ENCODE measurements around the gene WFDC1. TPM values are rescaled to one million over a fixed set of nuclear protein-coding genes. Genes with fewer than 3 reads are reported as not detected.

WFDC1 gene
- total and polyA plus RNA-seq, 2 experiments from 2014 or later = 0.76 to 0.95 TPM

GRCh38 chr16:84259691-84260090, 35.0 kb upstream of the WFDC1 start (continued):
- TF ChIP-seq ZNF462 (CRISPR knock-in tag; IDR thresholded peaks at IDR 0.05) (no peak), ZNF114 (CRISPR knock-in tag; IDR thresholded peaks at IDR 0.05) (no peak), JUNB (IDR thresholded peaks at IDR 0.05; ENCODE audit: unreplicated experiment) (no peak)

DNA sequence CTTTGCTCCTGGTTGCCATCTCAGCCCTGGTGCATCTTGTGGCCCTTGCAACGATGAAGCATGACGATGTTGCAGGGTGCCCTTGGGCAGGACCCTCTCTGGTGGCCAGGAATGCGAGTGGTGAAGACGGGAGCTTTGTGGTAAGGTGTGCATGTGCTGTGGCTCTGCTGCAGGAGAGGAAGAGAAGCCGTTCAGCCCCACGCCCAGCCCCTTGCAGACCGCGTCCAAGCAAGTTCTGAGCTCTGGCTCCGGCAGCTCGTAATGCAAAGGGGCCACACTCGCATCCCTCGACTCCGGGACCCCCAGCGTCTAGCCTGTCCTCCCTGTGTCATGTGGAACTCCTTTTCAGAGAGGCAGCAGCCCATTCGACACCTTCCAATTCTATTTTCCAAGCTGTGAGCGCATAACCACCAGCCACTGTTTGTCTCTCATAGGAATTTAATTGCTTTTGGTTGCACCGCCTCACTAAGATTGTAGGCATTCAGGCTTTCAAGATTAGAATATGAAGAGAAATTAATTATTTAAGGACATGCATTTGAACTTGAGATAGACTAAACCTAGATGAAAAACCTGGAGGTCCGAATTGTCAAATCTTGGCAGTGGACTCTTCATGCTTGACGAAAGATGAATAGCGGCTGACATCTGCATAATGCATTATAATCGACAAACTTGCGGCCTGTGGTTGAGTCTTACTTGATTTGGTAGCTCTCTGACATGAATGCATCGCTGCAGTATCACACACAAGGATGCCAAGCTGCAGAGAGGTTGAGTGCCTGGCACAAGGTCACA, 33.7 kb upstream of the WFDC1 start:
- DNase-seq (ENCODE audit: low spot score) (no peak), ATAC-seq (no peak)
- Histone ChIP-seq H3K4me1 (ENCODE audit: insufficient read depth) (no peaks in the 10 kb centered on the region), H4K20me1 (replicated peaks; ENCODE audit: insufficient read depth) (no peaks in the 10 kb centered on the region), H3K36me3 (ENCODE audit: insufficient read depth) (no peaks in the 10 kb centered on the region), H3K27me3 (ENCODE audit: insufficient read depth) (no peaks in the 10 kb centered on the region), H2AFZ (no peak overlapping the region), H3K79me2 (replicated peaks; ENCODE audit: insufficient read depth) (no peaks in the 10 kb centered on the region), H3K4me2 (no peak overlapping the region), H3K9me2 (ENCODE audit: insufficient read depth) (no peaks in the 10 kb centered on the region), H3K4me3 (no peak overlapping the region), H3K27ac (ENCODE audit: low read depth) (no peak overlapping the region), H3F3A (replicated peaks; ENCODE audit: low read depth) (no peaks in the 10 kb centered on the region)
- H3K27me3 Mint-ChIP-seq (ENCODE audit: insufficient read depth, low read depth, poor library complexity) = peaks cover 6% of the 10 kb centered on the region
- no peak overlapping the region for H3K4me3 Mint-ChIP-seq
- H3K36me3 Mint-ChIP-seq (ENCODE audit: low read depth) = no peaks in the 10 kb centered on the region
- 0 out of 3 replicates have a peak, but pooled peaks cover 7% of the 10 kb centered on the region for H3K9me3 Mint-ChIP-seq
- H3K4me1 Mint-ChIP-seq = no peaks in the 10 kb centered on the region
- no peak overlapping the region for H3K27ac Mint-ChIP-seq
- TF ChIP-seq, protein P1, sequence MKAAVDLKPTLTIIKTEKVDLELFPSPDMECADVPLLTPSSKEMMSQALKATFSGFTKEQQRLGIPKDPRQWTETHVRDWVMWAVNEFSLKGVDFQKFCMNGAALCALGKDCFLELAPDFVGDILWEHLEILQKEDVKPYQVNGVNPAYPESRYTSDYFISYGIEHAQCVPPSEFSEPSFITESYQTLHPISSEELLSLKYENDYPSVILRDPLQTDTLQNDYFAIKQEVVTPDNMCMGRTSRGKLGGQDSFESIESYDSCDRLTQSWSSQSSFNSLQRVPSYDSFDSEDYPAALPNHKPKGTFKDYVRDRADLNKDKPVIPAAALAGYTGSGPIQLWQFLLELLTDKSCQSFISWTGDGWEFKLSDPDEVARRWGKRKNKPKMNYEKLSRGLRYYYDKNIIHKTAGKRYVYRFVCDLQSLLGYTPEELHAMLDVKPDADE (IDR thresholded peaks at IDR 0.05) = no peak
- TF ChIP-seq POLR2AphosphoS5 (IDR thresholded peaks at IDR 0.05; ENCODE audit: low read depth) (no peak), JUNB (IDR thresholded peaks at IDR 0.05; ENCODE audit: unreplicated experiment) (no peak), CTCF (conservative IDR thresholded peaks at IDR 0.05; ENCODE audit: low read depth in 2 of 2) (no peak), EZH2phosphoT487 (IDR thresholded peaks at IDR 0.05; ENCODE audit: unreplicated experiment) (no peak), STAT1 (IDR thresholded peaks at IDR 0.05; ENCODE audit: unreplicated experiment) (no peak), EZH2 (IDR thresholded peaks at IDR 0.05; ENCODE audit: low read depth, unreplicated experiment) (no peak), CREB1 (CRISPR knock-in tag; IDR thresholded peaks at IDR 0.05; ENCODE audit: low read depth) (no peak), ZNF331 (CRISPR knock-in tag; IDR thresholded peaks at IDR 0.05; ENCODE audit: low read depth) (no peak)
- TF ChIP-seq, protein P2, sequence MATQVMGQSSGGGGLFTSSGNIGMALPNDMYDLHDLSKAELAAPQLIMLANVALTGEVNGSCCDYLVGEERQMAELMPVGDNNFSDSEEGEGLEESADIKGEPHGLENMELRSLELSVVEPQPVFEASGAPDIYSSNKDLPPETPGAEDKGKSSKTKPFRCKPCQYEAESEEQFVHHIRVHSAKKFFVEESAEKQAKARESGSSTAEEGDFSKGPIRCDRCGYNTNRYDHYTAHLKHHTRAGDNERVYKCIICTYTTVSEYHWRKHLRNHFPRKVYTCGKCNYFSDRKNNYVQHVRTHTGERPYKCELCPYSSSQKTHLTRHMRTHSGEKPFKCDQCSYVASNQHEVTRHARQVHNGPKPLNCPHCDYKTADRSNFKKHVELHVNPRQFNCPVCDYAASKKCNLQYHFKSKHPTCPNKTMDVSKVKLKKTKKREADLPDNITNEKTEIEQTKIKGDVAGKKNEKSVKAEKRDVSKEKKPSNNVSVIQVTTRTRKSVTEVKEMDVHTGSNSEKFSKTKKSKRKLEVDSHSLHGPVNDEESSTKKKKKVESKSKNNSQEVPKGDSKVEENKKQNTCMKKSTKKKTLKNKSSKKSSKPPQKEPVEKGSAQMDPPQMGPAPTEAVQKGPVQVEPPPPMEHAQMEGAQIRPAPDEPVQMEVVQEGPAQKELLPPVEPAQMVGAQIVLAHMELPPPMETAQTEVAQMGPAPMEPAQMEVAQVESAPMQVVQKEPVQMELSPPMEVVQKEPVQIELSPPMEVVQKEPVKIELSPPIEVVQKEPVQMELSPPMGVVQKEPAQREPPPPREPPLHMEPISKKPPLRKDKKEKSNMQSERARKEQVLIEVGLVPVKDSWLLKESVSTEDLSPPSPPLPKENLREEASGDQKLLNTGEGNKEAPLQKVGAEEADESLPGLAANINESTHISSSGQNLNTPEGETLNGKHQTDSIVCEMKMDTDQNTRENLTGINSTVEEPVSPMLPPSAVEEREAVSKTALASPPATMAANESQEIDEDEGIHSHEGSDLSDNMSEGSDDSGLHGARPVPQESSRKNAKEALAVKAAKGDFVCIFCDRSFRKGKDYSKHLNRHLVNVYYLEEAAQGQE (IDR thresholded peaks at IDR 0.05; ENCODE audit: unreplicated experiment) = no peak
